Frontal cortex (tissue), 1 donor: Measurements from ENCODE around the gene RNF208. TPM values are rescaled to one million over a fixed set of nuclear protein-coding genes. Genes with fewer than 3 reads are reported as not detected.

Experiments used
- total RNA-seq: library from RNA; depleted of rRNA; stranded (reverse); fragments of >200 nt; gene quantifications from one replicate; pipeline ENCODE4 v1.2.3, GENCODE V29; 2014

The RNF208 gene
- total RNA-seq, 1 donor from 2014 or later = 0.82 TPM

Other genes with a start within 250 kb of the RNF208 start
- 61.1 TPM for gene PTGDS, start 244.7 kb downstream of the RNF208 start, total RNA-seq
- 0.82 TPM for gene LCNL1, start 239.2 kb downstream of the RNF208 start, total RNA-seq
- gene PAXX, start 229.8 kb downstream of the RNF208 start, total RNA-seq = 13.5 TPM
- not detected for gene CLIC3, start 225.7 kb downstream of the RNF208 start, total RNA-seq
- 20.8 TPM for gene ABCA2, start 194.0 kb downstream of the RNF208 start, total RNA-seq
- gene FUT7, start 190.2 kb downstream of the RNF208 start, total RNA-seq = not detected
- gene NPDC1, start 176.1 kb downstream of the RNF208 start, total RNA-seq = 16.3 TPM
- 0.82 TPM for gene ENTPD2, start 168.2 kb downstream of the RNF208 start, total RNA-seq
- 1.2 TPM for gene SAPCD2, start 151.7 kb downstream of the RNF208 start, total RNA-seq
- 0.41 TPM for gene UAP1L1, start 144.7 kb downstream of the RNF208 start, total RNA-seq
- 42.0 TPM for gene MAN1B1, start 135.3 kb downstream of the RNF208 start, total RNA-seq
- gene DPP7, start 107.5 kb downstream of the RNF208 start, total RNA-seq = 38.3 TPM
- 29.8 TPM for gene GRIN1, start 83.1 kb downstream of the RNF208 start, total RNA-seq
- 0.41 TPM for gene LRRC26, start 52.2 kb downstream of the RNF208 start, total RNA-seq
- gene TMEM210, start 50.2 kb downstream of the RNF208 start, total RNA-seq = not detected
- gene ANAPC2, start 33.7 kb downstream of the RNF208 start, total RNA-seq = 22.4 TPM
- 24.5 TPM for gene SSNA1, start 33.6 kb downstream of the RNF208 start, total RNA-seq
- 6.1 TPM for gene TPRN, start 21.5 kb downstream of the RNF208 start, total RNA-seq
- gene TMEM203, start 16.6 kb downstream of the RNF208 start, total RNA-seq = 34.2 TPM
- gene NDOR1, start 16.5 kb downstream of the RNF208 start, total RNA-seq = 3.3 TPM
- under 0.01 TPM for gene CYSRT1, start 2.9 kb upstream of the RNF208 start, total RNA-seq
- not detected for gene RNF224, start 5.3 kb upstream of the RNF208 start, total RNA-seq
- gene SLC34A3, start 8.7 kb upstream of the RNF208 start, total RNA-seq = not detected
- 92.5 TPM for gene TUBB4B, start 19.0 kb upstream of the RNF208 start, total RNA-seq
- not detected for gene STPG3, start 29.0 kb upstream of the RNF208 start, total RNA-seq
- gene NELFB, start 33.1 kb upstream of the RNF208 start, total RNA-seq = 36.7 TPM
- 0.41 TPM for gene TOR4A, start 55.5 kb upstream of the RNF208 start, total RNA-seq
- gene NRARP, start 80.0 kb upstream of the RNF208 start, total RNA-seq = 3.7 TPM
- gene EXD3, start 200.9 kb upstream of the RNF208 start, total RNA-seq = 12.6 TPM
- 1.2 TPM for gene NOXA1, start 201.2 kb upstream of the RNF208 start, total RNA-seq
- gene ENTPD8, start 219.1 kb upstream of the RNF208 start, total RNA-seq = not detected
- 33.0 TPM for gene NSMF, start 237.1 kb upstream of the RNF208 start, total RNA-seq